Measurements from ENCODE around the gene PPIH. TPM values are rescaled to one million over a fixed set of nuclear protein-coding genes. Genes with fewer than 3 reads are reported as not detected.
"Not testable (repeated sequence)": the region's sequence is repeated elsewhere in the genome, so short reads cannot be mapped to it uniquely, and the experiment has no call there.

PPIH gene
- total RNA-seq, 1 donor from 2014 or later = 39.2 TPM

DNA sequence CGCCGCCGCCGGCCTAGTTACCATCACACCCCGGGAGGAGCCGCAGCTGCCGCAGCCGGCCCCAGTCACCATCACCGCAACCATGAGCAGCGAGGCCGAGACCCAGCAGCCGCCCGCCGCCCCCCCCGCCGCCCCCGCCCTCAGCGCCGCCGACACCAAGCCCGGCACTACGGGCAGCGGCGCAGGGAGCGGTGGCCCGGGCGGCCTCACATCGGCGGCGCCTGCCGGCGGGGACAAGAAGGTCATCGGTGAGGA lies 24.2 kb downstream of the PPIH start:
- not testable (repeated sequence) for DNase-seq (ENCODE audit: low read depth, low spot score)

DNA sequence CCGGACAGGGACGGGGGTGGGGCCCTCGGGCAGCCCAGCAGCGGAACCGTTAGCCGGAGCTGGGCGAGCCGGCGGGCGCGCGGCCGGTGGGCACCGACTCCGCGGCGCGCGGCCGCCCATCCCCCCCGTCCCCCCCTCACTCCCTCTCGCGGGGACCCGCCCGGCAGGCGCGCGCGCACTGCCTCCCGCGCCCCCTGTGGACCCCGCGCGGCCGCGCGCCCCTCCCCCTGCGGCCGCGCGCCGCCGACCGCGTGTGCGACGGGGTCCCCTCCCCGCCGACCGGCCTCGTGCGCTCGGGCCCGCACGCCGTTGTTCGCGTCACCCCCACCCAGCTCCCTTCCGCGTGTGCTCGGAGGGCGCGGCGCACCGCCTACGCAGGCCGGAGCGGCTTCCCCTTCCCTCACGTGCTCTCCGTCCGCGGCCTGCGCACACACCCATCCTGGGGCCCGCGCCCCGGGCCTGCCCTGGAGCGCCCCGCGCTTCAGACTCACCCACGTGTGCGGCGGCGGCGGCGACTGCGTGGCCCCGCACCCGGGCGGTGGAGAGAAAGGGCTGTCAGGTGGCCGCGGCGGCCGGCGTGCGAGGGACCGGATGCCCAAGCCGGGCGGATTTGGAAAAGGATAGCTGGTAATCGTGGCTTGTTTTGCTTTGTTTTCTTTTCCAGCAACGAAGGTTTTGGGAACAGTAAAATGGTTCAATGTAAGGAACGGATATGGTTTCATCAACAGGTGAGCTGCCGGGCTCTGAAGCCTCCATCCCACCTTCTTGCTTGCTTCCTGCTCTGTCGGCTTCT lies 24.7 kb downstream of the PPIH start:
- DNase-seq (ENCODE audit: low read depth, low spot score) = no peak

DNA sequence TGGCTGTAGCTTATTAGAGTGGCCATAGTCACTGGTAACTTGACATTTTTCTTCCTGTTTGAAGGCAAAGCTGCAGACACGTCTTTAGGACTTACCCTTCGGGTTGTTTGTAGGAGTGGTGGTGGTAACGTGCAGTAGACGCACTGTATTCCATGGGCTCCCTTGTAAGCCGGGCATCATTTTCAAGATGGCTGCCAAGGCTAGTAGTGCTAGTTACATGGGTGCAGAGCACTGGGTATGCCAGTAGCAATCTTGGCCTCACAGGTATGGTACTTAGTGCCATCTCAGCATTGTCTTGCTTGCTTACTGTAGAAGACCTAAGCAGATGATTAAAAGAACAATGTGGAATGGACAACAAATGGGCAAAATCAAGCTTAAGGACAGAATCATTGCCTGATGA lies 25.9 kb downstream of the PPIH start:
- DNase-seq (ENCODE audit: low read depth, low spot score) = no peak

DNA sequence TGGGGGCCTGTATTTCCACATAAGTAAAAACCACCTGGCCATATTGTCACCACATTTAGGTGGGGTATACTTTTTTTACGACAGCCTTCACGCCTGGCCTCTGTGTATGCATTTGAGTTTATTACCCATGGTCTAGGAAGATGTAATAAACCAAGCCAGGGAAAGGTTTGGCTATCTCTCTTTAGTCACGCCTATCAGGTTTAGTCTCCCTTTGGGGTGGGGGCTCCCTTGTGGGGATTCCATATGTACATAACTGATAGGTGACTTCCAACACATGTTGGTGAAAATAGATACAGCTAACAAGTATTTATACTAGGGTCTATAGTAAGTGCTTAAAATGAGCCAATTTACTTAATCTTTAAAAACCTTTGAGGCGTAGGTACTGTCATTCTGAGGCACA lies 28.2 kb downstream of the PPIH start:
- no peak for DNase-seq (ENCODE audit: low read depth, low spot score)

DNA sequence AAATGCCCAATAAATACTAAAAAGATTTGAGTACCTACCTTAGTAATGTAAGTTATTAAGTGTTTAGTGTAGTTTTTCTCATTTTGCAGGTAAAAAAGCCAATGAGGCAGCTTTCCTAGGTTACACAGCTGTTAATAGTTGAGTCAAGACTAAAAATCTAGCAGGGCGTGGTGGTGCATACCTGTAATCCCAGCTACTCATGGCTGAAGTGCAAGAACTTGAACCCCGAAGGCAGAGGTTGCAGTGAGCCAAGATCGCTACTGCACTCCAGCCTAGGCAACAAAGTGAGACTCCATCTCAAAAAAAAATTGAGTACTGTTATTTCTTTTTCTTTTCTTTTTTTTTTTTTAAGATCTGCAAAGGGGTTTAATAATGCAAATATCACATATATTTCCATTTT lies 31.7 kb downstream of the PPIH start:
- DNase-seq (ENCODE audit: low read depth, low spot score) = no peak

DNA sequence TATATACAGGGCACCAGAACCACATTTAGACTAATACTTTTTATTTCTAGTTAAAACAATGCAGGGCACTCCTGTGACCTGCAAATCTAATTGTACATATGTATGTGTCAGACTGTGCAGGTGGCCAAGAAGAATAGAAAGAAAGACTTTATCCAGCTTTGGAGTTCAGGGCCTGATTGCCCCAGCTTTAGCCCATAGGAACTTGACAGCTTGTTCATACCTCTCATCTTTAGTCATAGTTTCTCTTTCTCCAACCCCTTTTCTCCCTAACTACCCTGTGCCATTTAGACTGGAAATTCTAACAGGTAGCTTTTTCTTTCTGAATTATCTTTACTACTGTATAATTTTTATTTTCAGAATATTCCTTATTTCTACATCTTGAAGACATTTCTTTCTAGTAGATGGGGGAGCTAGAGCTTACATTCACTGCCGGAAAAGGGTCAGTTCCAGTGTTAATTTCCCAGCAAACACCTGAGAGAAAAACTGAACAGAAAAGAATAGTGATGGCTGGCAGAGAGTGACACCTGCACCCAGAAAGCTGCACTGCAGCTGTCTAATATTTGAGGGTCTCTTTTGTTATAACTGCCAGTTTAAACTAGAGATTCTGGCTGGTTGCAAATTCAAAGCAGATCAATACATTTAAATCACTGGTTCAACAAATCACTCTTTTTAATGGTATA lies 32.4 kb downstream of the PPIH start:
- no peak for DNase-seq (ENCODE audit: low read depth, low spot score)

DNA sequence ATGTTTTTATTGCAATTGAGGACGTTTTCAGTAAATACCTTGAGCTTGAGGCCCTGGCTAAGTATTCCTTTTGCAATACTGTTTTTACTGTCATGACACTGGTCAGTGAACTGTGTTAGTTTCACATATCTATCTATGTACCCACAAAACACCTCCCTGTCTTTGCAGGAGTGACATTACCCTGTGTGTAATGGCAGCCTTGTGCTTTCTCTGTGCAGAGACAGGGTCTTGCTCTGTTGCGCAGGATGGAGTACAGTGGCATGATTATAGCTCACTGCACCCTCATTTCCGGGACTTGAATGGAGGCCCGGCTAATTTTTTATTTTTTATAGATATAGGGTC lies 32.9 kb downstream of the PPIH start:
- DNase-seq (ENCODE audit: low read depth, low spot score) = no peak

DNA sequence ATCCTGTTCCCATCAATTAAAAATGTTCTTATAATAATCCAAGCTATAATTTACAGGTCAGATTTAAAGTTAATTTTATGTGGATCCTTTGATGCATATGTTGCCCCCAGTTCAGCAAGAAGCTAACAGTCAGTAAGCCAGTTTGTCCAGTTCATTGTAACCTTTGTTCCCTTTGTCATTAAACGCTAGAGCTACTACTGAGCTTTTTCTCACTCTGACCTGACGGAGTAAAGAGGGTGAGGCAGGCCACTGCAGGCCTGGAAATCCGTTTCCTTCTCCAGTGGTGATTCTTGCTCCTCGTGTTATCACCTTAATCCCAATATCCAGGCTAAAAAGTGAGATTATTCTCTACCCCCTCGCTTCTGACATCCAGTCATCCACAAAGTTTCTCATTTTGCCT lies 34.2 kb downstream of the PPIH start:
- DNase-seq (ENCODE audit: low read depth, low spot score) = no peak

DNA sequence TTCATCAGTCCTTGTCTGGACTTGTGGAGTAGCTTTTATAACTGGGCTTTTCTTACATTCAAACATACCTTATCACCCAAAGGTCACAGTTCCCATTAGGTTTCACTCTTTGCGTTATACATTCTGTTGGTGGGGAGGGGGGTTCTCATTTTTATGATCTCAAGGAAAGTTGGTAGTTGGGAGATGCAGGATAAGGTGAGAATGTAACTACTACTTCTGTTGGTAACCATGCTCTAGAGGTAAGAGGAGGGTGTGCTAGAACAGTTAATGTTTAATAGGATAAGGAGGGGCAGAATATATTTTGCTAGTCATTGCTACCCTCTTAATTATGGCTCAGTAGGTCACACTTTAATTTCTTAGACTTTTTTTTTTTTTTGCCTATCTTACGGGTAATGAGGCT lies 34.7 kb downstream of the PPIH start:
- no peak for DNase-seq (ENCODE audit: low read depth, low spot score)

DNA sequence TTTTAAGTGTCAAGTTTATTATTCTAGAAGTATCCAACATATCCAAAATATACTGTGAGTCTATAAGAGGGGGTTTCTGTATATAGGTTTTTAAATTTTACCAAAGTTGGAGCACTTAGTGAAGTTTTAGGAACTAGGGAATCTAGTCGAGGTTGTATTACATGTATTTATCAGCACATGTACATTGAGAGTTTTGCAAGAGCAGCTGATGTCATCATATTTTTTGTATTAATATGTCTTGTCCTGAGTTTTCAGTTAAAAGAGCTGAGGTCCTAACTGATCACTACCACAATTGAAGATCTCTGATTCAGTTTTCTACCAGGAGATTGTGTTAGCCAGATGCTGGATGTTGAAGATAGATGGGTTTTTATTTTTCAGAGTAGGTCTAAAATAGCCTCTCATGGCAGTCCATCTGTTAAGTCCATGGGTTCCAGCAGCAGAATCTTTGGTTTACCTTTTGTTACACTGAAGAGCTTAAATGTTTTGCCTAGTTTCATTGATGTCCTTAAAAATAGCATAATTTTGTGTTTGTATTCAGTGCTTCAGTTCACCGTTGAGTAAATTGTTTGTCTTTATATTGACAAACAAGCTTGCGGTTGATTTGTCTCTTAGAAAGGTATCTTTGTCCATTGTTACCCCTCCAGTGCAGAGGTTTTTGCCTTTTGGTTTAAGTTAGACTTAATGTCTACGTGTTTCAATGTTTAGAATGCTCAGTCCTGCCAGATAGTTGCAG lies 40.0 kb downstream of the PPIH start:
- no peak for DNase-seq (ENCODE audit: low read depth, low spot score)

DNA sequence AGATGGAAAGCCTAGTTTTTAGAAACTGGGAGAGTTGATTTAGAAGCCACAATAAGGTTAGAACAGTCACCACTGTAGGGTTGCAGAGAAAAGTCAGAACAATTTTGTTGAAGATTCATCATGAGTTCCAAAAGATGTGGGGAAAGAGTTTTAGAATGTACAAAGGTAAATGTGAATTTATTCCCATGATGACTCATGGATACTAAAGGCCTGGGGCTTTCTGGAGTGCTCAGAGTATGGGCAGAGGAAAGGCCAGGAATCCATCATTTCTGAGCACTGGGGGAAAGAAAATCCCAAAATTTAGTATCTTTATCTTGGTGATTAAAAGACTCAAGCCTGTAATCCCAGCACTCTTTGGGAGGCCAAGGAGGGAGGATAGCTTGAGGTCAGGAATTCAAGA lies 41.8 kb downstream of the PPIH start:
- DNase-seq (ENCODE audit: low read depth, low spot score) = no peak

DNA sequence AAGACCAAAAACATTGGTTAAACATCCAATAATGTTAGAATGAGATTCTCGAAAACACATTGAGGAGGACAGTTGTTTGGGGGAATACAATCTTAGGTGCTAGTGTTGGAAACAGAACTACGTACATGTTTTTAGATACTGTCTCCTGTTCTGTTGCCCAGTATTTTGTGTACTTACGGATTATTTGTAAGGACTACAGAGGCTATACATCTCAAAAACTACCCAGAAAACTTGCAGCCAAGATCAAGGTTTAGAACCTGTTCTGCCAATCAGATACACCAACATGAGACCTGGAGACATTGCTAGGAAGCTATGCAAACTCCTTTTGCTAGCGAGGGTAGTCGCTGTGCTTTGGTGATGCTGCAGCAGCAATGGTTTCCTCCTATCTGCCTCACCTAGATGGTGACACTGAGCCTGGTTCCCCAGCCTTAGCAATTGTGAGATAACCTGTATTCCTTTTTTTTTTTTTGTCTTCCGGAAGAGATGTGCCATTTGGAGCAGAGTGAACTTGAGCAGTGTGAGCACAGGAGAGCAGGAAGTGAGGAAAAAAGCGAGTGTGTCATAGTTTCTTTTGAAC lies 45.8 kb downstream of the PPIH start:
- no peak for DNase-seq (ENCODE audit: low read depth, low spot score)

DNA sequence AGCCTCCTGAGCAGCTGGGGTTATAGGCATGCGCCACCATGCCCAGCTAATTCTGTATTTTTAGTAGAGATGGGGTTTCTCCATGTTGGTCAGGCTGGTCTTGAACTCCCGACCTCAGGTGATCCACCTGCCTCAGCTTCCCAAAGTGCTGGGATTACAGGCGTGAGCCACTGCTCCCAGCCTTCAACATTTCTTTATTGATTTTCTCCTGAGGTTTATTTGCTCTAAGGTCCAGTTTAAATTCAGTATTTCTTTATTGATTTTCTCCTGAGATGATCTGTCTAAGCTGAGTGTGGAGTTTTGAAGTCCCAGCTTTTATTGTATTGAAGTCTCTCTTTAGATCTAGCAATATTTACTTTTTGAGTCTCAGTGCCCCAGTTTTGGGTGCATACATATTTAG lies 54.6 kb downstream of the PPIH start:
- DNase-seq (ENCODE audit: low read depth, low spot score) = not testable (repeated sequence)

DNA sequence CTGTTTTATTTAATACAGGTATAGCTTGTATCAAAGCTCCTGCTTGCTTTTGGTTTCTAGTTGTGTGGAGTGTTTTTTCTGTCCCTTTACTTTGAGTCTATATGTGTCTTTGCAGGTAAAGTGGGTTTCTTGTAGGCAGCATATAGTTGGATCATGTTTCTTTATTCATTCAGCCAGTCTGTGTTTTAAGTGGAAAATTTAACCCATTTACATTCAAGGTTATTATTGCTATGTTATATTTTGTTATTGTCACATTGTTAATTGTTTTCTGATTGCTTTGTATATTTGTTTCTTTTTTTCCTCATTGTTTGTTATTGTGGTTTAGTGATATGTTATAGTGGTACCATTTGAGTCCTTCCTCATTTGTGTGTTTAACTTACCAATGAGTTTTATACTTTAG lies 55.1 kb downstream of the PPIH start:
- no peak for DNase-seq (ENCODE audit: low read depth, low spot score)

DNA sequence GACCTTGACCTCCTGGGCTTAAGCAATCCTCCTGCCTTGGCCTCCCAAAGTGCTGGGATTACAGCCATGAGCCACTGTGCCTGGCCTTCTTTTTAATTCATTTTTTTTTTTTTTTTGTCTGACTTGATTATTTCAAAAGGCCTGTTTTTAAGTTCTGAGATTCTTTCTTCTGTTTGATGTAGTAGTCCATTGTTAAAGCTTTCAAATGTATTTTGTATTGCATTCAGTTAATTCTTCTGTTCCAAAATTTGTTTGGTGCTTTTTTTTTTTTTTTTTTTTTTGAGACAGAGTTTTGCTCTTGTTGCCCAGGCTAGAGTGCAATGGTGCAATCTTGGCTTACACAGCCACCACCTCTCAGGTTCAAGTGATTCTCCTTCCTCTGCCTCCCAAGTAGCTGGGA lies 56.2 kb downstream of the PPIH start:
- not testable (repeated sequence) for DNase-seq (ENCODE audit: low read depth, low spot score)

DNA sequence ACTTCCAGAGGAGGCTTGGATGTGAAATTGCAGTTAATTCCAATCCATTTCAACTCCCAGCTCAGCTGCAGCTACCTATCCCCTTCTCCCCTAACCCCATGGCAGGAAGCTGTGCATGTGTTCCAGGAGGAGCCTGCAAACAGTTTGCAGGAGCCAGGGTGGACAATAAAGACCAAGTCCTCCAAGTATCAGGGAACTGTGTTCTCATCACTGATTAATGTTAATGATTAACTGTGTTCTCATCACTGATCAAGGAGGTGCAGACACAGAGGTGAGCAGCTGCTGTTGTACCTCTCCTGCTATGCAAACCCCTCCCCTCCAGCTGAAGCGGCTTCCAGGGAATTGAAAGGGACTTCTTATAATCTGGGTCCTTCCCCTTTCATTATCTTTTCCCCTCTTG lies 62.6 kb downstream of the PPIH start:
- DNase-seq (ENCODE audit: low read depth, low spot score) = no peak

DNA sequence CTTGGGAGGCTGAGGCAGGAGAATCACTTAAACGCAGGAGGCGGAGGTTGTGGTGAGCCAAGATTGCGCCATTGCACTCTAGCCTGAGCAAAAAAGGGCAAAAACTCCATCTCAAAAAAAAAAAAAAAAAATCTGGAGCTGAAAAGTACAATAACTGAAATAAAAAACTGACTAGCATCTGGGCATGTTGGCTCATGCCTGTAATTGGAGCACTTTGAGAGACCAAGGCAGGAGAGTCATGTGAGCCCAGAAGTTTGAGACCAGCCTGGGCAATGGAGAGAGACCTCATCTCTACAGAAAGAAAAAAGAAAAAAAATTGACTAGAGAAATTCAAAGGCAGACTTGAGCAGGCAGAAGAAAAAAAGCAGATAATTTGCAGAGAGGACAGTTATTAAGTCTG lies 63.7 kb downstream of the PPIH start:
- DNase-seq (ENCODE audit: low read depth, low spot score) = no peak

DNA sequence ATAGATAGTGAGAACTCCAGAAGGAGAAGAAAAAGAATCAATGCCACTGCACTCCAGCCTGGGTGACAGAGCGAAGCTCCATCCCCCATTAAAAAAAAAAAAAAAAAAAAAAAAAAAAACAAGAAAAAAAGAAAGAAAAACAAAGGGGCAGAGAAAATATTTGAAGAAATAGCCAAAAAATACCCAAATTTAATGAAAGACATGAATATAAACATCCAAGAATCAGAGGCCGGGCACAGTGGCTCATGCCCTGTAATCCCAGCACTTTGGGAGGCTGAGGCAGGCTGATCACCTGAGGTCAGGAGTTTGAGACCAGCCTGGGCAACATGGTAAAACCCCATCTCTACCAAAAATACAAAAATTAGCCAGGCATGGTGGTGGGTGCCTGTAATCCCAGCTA lies 64.2 kb downstream of the PPIH start:
- not testable (repeated sequence) for DNase-seq (ENCODE audit: low read depth, low spot score)

DNA sequence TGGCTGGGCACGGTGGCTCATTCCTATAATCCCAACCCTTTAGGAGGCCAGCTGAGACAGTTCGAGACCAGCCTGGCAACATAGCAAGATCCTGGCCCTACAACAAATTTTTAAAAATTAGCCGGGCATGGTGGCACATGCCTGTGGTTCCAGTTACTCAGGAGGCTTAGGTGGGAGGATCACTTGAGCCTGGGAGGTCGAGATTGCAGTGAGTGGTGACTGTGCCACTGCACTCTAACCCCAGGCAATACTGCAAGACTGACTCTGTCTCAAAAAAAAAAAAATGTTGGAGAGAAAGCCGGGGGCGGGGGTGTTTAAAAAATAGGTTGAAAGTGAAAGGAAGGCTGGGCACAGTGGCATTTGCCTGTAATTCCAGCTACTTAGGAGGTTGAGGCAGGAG lies 65.3 kb downstream of the PPIH start:
- DNase-seq (ENCODE audit: low read depth, low spot score) = no peak

DNA sequence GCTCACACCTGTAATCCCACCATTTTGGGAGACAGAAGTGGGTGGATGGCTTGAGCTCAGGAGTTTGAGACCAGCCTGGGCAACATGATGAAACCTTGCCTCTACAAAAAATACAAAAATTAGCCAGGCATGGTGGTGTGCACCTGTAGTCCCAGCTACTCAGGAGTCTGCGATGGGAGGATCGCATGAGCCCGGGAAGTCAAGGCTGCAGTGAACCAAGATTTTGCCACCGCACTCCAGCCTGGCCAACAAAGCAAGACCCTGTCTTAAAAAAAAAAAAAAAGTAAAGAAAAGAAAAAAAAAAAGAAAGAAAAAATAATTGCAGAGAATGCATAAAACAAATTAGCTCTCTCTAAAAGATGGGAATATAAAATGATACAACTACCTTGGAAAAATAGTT lies 67.6 kb downstream of the PPIH start:
- not testable (repeated sequence) for DNase-seq (ENCODE audit: low read depth, low spot score)
